CD4-positive, alpha-beta T cell treated with Interleukin-4 for 1 hour (primary cell): Measurements from ENCODE around the gene SLC22A23.
A peak's percentile ranks its signal among the peaks of the same experiment; 100 is the strongest.

Experiments used
- DNase-seq, 2 donors: peaks; one replicate each; pipeline ENCODE4 v3.0.0-alpha.2; 2020 to 2022

Gene SLC22A23

DNA sequence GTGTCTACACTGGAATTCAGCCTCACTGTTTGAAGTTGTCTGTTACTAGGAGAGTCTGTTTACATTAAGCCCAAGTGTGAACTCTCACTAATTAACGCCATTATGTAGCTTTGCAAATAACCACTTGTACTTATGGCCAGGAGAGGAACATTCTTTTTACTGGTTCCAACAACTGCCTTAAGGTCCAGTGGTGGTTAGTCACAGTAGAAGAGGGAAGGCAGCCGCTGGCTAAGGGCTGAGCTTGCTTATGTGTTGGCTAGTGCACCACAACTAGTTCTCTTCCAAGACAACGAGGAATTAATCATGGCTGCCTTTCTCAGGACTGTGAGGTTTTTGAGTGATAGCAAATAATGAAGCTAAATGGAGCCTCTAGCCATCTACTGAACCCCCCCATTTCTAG, 14.9 kb upstream of the SLC22A23 start:
- DNase-seq = no peak

DNA sequence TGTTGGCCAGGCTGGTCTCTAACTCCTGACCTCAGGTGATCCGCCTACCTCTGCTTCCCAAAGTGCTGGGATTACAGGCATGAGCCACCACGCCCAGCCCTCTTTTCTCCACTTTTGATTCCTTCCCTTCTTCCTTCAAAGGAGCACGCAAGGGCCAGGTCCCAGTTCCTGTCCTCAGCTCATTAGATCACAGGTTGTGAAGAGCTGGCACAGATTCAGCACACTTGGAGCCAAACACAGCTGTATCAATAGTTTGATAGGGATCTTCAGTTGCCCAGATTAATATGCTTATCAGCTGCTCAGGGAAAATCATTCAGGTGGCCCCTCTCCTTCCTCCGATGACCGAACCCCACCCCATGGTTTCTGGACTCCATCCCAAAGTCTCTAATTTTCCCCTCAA, 14.4 kb upstream of the SLC22A23 start:
- DNase-seq = no peak

DNA sequence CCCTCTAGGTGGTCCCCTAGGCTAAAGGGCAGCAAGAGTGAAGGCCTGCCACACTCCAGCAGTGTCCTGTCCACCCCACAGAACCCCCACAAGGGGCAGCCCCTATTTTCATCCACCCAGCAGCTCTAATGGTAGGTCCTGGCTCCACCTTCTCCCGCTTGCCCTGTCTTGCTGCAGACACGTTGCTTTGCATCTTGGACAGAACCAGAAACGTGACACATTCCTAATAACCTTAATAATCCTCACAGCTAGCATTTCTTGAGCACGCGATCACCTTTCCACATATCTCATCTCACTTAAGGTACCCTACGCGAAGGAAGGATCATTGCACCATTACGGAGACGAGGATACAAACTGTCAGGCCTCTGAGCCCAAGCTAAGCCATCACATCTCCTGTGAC, 11.7 kb upstream of the SLC22A23 start:
- DNase-seq = no peak

DNA sequence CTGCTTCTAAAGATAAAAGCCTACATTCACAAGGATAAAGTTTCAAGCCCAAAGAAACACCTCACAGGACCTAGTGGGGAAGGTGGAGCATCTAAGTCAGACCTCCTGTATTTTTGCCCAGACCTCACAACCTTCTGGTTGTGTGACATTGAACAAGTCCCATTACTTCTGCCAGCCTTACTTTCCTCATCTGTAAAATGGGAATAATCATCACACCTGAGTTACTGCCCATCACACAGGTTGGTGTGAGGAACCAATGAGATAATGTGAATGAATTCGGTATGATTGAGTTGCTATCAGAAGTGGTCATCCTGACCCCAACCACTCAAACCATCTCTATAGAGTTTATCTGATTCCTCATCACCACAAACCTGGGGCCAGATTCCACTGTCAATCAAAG, 11.1 kb upstream of the SLC22A23 start:
- no peak for DNase-seq

GRCh38 chr6:3466488-3467219, 9.8 kb upstream of the SLC22A23 start:
- no peak for DNase-seq

- no peak for DNase-seq
Observed at GRCh38 chr6:3460253-3460652, 3.4 kb upstream of the SLC22A23 start.

DNA sequence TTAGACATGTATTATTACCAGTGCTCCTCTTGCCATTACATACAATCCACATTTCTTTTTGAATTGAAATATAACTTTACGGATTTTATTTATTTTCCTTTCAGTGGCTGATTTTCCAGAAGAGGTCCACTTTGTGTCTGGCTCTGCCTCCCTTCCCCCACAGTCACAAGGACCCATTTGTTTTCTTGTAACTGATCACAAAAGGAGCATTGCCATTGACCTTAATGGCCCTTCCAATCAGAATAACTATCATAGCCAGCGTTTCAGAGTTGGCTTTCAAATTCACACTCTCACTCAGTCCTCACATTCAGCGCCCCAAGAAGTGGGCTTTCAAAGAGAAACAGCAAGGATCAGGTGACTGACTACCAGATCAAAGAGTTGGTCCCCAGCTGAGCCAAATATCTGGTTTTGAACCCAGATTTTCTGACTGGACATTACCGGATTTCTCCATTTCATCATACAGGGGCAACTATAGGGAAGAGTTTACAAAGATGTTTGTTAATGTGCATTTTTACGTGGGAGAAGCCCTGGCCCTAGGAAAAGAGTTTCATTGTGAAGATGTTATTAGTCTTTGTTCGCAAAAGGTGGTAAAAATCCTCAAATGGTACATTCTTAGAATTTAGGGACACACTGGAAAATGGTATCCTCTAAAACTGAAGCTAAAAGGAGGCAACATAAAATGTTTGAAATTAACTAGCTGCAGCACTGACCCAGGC, 2.0 kb upstream of the SLC22A23 start:
- no peak for DNase-seq

- DNase-seq = no peak
Observed at GRCh38 chr6:3457710-3458602, 1.1 kb upstream of the SLC22A23 start.

GRCh38 chr6:3456395-3456897, 404 bp downstream of the SLC22A23 start:
- no peak for DNase-seq

DNA sequence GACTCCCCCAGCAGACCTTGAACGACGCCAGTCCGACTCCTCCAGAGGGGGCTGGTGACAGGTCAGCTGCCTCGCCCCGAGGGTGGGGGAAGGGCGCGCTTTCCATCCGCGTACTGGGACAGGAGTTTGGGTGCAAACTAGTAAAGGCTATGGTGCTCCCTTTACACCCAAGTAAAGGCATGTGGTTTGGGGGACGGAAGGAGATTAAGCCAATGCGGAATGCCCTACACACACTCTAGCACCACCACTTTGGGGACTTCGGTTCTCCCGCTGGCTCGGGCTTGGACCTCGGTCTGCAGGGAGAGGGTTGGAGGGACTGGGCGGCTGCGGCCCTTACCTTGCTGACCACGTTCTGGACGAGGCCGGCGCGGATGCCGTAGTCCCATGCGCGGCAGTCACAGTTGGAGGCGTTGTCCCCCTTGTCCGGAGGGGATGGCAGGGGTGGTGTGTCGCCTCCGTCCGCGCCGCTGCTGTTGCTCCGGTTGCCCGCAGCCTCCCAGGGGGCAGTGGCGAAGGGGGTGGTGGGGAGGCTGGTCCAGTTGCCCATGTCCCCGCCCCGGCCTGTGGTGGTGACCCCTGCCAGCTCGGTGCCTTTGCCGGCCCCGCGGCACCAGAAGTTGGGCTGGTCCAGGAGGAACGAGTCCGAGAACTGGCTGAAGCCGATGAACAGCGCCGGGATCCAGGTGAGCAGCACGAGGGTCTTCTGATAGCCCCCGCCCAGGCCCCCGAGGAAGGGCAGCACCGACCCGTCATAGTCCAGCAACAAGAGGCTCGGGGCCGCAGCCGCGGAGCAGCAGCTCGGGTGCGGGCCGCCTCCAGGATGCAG, 1.1 kb downstream of the SLC22A23 start:
- peak in 1 of 2 donors; percentile 16 for DNase-seq

GRCh38 chr6:3455147-3455568, 1.7 kb downstream of the SLC22A23 start:
- DNase-seq = peak; percentile 56 to 60

GRCh38 chr6:3454273-3455010, 2.4 kb downstream of the SLC22A23 start:
- no peak for DNase-seq

GRCh38 chr6:3453413-3454272, 3.2 kb downstream of the SLC22A23 start:
- no peak for DNase-seq

DNA sequence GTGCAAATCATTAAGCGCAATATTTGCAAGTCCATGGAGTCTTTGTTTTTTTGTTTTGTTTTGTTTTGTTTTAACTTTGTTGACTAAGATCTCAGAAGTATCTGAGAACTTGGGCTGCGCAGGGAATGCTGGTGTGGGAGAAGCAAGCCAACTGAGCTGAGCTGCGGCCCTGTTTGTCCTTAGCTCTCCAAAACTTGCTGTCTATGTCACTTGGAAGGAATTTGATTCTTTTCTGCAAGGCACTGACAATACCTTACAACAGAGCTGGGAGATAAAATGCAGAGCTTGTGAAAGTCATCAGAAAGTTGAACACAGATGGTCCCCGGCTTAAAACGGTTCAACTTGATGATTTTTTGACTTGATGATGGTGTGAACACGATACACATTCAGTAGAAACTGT, 5.4 kb downstream of the SLC22A23 start:
- DNase-seq = no peak

DNA sequence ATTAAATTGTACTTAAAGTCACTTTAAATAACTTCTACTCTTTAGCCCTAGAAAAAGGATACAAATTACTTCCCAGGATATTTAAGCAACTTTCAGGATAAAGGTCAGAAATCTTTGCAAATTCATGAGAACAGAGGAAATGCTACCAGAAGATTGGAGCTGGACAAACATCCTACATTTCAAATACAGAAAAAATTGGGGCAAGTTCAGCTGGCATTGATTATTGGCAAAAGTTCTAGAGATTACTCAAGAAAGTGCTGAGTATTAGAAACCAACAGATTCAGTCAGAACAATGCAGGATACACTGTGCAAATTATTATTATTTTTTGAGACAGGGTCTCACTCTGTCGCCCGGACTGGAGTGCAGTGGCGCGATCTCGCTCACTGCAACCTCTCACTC, 6.0 kb downstream of the SLC22A23 start:
- no peak for DNase-seq

DNA sequence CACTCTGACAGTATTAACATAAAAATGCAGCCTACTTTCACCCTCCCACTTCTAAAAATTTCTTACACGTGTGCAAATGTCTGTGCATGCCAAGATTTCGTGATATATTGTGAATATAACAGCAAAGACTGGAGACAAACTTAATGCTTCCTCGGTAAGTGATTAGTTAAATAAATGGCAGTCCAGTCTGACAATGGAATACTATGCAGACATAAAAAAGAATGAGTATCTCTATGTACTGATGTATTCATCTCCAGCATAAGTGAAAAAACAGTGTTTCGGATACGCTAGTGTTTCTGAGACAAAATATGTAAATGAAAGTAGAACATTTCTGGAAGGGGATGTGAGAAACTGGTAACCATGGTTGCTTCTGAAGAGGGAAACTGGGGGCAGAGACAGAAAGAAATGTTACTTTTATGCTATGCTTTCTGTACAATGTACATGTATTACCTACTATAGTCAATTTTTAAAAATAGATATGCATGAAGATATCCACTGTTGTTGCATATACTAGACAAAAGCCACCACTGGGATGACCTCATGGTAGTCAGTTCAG, 7.0 kb downstream of the SLC22A23 start:
- DNase-seq = no peak

- no peak for DNase-seq
Observed at GRCh38 chr6:3449321-3449720, 7.5 kb downstream of the SLC22A23 start.

DNA sequence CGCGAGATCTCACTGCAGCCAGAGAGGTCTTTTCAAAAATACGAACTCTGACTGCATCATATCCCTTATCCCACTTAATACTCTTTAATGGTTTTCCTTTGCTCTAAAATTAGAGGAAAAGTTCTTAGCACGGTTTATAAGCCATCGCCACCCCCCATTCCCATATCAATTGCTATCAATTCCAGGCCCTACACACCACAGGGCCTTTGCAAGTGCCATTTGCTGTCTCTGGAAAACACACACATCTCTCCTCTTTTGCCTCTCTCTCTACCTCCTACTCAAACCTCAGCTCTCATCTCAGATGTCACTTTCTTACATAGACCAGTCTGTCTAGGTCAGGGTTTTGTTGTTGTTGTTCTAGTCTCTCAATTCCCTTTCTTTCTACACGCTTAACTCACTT, 9.8 kb downstream of the SLC22A23 start:
- DNase-seq = no peak

- DNase-seq = no peak
Observed at GRCh38 chr6:3446184-3446583, 10.7 kb downstream of the SLC22A23 start.
